Stimulated activated CD4-positive, alpha-beta T cell treated with anti-CD3 and anti-CD28 coated beads, Interleukin-4, amount 100 ng/mL, for 48 hours (primary cell): ENCODE measurements around the gene ZNF689.

Source experiments
- DNase-seq, 2 donors: peaks; one replicate each; pipeline ENCODE4 v3.0.0-alpha.2; 2020; ENCODE audit warnings: low read depth in 2 of 2

Gene ZNF689

GRCh38 chr16:30565526-30565925, 44.7 kb downstream of the ZNF689 start:
- no peak for DNase-seq

- no peak for DNase-seq
Observed at GRCh38 chr16:30562021-30562420, 48.2 kb downstream of the ZNF689 start.

GRCh38 chr16:30561089-30561816, 48.9 kb downstream of the ZNF689 start:
- DNase-seq = no peak

- DNase-seq = no peak
Observed at GRCh38 chr16:30559690-30560089, 50.5 kb downstream of the ZNF689 start.

- no peak for DNase-seq
Observed at GRCh38 chr16:30558789-30559377, 51.3 kb downstream of the ZNF689 start.

- peak; percentile 93 to 96 for DNase-seq
Observed at GRCh38 chr16:30557957-30558788, 52.0 kb downstream of the ZNF689 start, which contains the start of gene ZNF764. TSS of gene ZNF764 (minus strand) at chr16:30558374. CDS start at chr16:30558182, 192 bp downstream.

- no peak for DNase-seq
Observed at GRCh38 chr16:30557707-30557956, 52.6 kb downstream of the ZNF689 start.

GRCh38 chr16:30556125-30556473, 54.1 kb downstream of the ZNF689 start:
- no peak for DNase-seq

- DNase-seq = no peak
Observed at GRCh38 chr16:30555315-30556124, 54.7 kb downstream of the ZNF689 start.

- DNase-seq = no peak
Observed at GRCh38 chr16:30554557-30555314, 55.5 kb downstream of the ZNF689 start.

- no peak for DNase-seq
Observed at GRCh38 chr16:30553393-30553899, 56.7 kb downstream of the ZNF689 start.

GRCh38 chr16:30552956-30553355, 57.2 kb downstream of the ZNF689 start:
- DNase-seq = no peak
